GM13976 (cell line): ENCODE measurements around the gene HCST.
"Not testable (repeated sequence)": the region's sequence is repeated elsewhere in the genome, so short reads cannot be mapped to it uniquely, and the experiment has no call there.

Experiments
- DNase-seq: peaks from one replicate; pipeline ENCODE4 v3.0.0; 2012; ENCODE audit warnings: low spot score
- in situ Hi-C: fragments of 300-500 bp; cut with MboI; formaldehyde crosslinking; loops from one replicate; pipeline ENCODE4 v1.12.0; 2022; ENCODE audit warnings: low sequenced_read_pairs, mixed read lengths, inconsistent platforms; ENCODE audit not compliant: unreplicated experiment
- TF ChIP-seq, protein P1 (sequence below): IDR thresholded peaks from 2 replicates; pipeline ENCODE4 v1.5.1; 2012; ENCODE audit warnings: borderline replicate concordance, mild to moderate bottlenecking; ENCODE audit not compliant: insufficient read depth; ENCODE audit errors: extremely low read depth, missing control alignments, control extremely low read depth

HCST gene

DNA sequence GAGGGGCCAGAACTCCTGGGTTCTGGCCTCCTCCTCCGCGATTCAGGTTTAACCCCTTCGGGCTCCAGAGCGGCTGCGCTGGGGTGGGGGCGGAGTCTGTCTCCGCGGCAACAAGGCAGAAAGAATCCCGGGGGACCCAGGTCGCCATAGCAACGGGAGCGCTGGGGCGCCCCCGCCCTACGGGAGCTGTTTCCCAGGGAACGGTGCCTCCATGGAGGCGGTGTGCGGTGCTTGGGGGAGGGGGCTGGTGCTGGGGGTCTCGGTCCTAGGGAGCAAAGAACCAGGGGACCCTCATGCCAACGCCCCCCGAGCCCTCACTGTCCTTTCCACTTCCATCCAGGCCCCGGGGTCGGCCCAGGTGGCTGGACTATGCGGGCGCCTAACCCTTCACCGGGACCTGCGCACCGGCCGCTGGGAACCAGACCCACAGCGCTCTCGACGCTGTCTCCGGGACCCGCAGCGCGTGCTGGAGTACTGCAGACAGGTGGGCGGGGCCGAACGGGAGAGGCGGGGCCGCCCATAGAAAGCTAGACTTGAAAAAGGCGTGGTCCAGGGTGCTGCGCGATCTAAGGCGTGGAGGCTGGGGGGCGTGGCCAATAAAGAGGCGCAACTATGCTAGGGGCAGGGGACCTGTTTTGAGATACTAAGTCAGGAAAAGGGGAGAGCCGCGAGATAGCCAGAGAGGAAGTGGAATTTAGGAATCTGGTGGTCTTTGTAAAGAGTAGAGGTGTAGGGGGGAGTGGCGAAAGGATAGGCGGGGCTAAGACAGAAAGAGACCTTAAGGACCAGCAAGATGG lies 32.8 kb upstream of the HCST start:
- TF ChIP-seq, protein P1, sequence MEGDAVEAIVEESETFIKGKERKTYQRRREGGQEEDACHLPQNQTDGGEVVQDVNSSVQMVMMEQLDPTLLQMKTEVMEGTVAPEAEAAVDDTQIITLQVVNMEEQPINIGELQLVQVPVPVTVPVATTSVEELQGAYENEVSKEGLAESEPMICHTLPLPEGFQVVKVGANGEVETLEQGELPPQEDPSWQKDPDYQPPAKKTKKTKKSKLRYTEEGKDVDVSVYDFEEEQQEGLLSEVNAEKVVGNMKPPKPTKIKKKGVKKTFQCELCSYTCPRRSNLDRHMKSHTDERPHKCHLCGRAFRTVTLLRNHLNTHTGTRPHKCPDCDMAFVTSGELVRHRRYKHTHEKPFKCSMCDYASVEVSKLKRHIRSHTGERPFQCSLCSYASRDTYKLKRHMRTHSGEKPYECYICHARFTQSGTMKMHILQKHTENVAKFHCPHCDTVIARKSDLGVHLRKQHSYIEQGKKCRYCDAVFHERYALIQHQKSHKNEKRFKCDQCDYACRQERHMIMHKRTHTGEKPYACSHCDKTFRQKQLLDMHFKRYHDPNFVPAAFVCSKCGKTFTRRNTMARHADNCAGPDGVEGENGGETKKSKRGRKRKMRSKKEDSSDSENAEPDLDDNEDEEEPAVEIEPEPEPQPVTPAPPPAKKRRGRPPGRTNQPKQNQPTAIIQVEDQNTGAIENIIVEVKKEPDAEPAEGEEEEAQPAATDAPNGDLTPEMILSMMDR = no peak
- in situ Hi-C loops = no loop called here
- DNase-seq = peak; percentile 91

DNA sequence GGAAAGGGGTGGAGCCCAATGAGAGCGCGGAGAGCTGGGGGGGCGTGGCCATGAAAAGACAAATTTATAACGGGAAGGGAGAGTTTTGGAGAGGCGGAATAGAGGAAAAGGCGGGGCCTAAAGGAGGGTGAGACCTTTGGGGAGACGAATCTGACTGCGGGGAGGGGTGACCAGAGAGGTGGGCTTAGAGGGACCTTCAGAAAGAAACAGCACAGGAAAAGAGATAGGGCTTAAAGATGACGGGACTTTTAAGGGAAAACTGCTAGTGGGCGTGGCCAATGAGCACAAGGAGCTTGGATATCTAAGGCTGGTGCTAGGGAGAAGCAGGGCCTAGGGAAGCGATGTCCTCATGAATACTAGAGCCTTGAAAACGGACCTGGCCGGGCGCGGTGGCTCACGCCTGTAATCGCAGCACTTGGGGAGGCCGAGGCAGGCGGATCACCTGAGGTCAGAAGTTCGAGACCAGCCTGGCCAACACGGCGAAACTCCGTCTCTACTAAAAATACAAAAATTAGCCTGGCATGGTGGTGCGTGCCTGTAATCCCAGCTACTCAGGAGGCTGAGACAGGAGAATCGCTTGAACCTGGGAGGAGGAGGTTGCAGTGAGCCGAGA lies 32.1 kb upstream of the HCST start:
- DNase-seq, in situ Hi-C loops: not testable (repeated sequence)

DNA sequence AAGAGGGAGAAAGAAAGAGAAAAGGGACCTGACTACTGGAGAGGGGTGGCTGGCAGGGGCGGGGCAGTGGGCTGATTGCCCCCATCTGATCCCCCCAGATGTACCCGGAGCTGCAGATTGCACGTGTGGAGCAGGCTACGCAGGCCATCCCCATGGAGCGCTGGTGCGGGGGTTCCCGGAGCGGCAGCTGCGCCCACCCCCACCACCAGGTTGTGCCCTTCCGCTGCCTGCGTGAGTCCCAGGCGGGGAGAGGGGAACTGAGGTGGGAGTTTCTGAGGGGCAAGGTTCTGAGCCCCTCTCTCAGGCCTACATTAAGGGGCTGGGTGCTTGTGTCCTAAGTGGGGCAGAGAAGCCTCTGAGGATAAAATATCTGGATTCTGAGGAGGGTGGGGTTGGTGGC lies 31.5 kb upstream of the HCST start:
- TF ChIP-seq, protein P1 = no peak
- in situ Hi-C loops = no loop called here
- no peak for DNase-seq

DNA sequence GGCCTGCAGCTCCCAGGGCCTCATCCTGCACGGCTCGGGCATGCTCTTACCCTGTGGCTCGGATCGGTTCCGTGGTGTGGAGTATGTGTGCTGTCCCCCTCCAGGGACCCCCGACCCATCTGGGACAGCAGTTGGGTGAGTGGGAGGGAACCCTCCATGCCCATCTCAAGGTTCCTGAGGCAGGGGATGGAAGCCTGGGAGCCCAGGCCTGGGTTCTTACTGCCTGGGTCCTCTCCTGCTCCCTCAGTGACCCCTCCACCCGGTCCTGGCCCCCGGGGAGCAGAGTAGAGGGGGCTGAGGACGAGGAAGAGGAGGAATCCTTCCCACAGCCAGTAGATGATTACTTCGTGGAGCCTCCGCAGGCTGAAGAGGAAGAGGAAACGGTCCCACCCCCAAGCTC lies 30.7 kb upstream of the HCST start:
- DNase-seq = no peak
- in situ Hi-C loops = no loop called here
- TF ChIP-seq, protein P1 = no peak

DNA sequence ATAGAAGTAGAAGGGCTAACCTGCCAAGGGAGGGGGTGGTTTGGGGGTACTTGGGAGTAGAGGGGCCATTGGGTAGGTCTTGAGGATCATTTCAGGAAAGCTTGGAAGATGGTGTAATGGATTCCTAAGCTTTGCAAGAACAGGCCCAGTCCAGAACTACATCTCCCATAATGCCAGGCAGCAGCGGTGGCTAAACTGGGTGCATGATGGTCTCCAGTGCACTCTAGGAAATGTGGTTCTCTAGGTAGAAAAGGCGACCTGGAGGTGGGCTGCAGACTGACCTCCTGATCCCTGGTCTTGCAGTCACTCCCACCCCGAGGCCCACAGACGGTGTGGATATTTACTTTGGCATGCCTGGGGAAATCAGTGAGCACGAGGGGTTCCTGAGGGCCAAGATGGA lies 30.1 kb upstream of the HCST start:
- in situ Hi-C loops = no loop called here

DNA sequence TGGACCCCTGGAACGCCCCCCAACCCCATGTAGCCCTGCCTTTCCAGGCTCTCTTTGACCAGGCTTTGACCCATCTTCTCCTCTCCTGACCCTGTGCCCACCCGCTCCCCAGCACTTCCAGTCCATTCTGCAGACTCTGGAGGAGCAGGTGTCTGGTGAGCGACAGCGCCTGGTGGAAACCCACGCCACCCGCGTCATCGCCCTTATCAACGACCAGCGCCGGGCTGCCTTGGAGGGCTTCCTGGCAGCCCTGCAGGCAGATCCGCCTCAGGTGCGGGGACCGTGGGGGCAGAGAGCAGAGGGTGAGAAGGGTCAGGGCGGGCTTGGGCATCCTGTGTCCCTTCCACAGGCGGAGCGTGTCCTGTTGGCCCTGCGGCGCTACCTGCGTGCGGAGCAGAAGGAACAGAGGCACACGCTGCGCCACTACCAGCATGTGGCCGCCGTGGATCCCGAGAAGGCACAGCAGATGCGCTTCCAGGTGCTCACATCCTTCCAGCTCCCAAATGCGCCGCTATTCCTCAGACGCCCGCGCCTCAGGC lies 27.9 kb upstream of the HCST start:
- no peak for DNase-seq
- TF ChIP-seq, protein P1 = no peak
- in situ Hi-C loops = no loop called here

More for the DNA sequence above, 30.1 kb upstream of the HCST start:
- DNase-seq = no peak
- TF ChIP-seq, protein P1 = no peak

DNA sequence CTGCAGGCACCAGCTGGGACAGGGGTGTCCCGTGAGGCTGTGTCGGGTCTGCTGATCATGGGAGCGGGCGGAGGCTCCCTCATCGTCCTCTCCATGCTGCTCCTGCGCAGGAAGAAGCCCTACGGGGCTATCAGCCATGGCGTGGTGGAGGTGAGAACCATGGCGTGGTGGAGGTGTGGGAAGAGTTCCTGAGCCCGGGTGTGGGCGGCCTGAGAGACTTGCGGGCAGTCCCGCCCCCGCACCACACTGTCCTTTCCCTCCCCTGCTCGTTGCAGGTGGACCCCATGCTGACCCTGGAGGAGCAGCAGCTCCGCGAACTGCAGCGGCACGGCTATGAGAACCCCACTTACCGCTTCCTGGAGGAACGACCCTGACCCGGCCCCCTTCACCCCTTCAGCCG lies 23.3 kb upstream of the HCST start:
- TF ChIP-seq, protein P1 = no peak
- in situ Hi-C loops = no loop called here
- DNase-seq = no peak
